MM.1S (cell line): ENCODE measurements around the gene FRAS1.

Source experiments
- EZH2 ChIP-seq: fragments of 300-600 bp; sonication (generic); optimal IDR thresholded peaks from 2 replicates; pipeline ENCODE3; 2017; ENCODE audit warnings: low read depth, mild to moderate bottlenecking, antibody characterized with exemption, low read length, mixed read lengths
- EZH2phosphoT487 ChIP-seq: fragments of 300-600 bp; sonication (generic); IDR thresholded peaks from 2 replicates; pipeline ENCODE4 v1.6.1; 2018; ENCODE audit warnings: antibody characterized with exemption, low read length
- TF ChIP-seq, protein P1 (sequence below): fragments of 300-600 bp; sonication (generic); IDR thresholded peaks from 2 replicates; pipeline ENCODE4 v1.5.1; 2016; ENCODE audit warnings: antibody characterized with exemption, low read length, mixed read lengths

DNA sequence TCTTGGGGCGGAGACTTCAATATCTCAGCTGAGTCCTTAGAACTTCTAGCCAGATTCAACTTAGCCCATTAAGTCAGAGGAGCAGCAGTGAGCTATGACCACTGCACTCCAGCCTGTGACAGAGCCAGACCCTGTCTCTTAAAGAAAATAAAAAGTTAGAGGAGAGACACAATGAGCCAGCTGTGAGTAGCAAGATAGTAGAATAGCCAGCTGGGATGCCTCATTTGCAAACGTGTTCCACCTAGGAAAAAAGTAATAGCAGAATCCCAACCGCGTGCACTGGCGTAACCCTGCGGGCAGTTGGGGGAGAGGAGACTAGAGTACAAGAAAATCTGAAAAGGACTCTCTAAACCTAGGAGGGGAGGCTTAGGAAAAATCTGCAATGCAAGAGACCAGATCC lies 361.3 kb downstream of the FRAS1 start:
- TF ChIP-seq EZH2 (no peak), EZH2phosphoT487 (no peak)
- TF ChIP-seq, protein P1, sequence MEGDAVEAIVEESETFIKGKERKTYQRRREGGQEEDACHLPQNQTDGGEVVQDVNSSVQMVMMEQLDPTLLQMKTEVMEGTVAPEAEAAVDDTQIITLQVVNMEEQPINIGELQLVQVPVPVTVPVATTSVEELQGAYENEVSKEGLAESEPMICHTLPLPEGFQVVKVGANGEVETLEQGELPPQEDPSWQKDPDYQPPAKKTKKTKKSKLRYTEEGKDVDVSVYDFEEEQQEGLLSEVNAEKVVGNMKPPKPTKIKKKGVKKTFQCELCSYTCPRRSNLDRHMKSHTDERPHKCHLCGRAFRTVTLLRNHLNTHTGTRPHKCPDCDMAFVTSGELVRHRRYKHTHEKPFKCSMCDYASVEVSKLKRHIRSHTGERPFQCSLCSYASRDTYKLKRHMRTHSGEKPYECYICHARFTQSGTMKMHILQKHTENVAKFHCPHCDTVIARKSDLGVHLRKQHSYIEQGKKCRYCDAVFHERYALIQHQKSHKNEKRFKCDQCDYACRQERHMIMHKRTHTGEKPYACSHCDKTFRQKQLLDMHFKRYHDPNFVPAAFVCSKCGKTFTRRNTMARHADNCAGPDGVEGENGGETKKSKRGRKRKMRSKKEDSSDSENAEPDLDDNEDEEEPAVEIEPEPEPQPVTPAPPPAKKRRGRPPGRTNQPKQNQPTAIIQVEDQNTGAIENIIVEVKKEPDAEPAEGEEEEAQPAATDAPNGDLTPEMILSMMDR, result no peak
